GM23338 (cell line): ENCODE measurements around the gene B4GALT6. TPM values are rescaled to one million over a fixed set of nuclear protein-coding genes. Genes with fewer than 3 reads are reported as not detected.

ENCODE experiments used
- ATAC-seq: fragments of 200-7000 bp; cut with Tn5 transposase; 3 replicates; pipeline ENCODE4 v1.9.1; 2020
- DNase-seq: peaks from one replicate; pipeline ENCODE4 v3.0.0-alpha.2; 2015; ENCODE audit warnings: low spot score
- H2AFZ ChIP-seq: fragments of 200-600 bp; sonication (generic); 2 replicates; pipeline ENCODE4 v1.8.0; 2016; ENCODE audit warnings: antibody characterized with exemption, mild to moderate bottlenecking, moderate library complexity
- H3F3A ChIP-seq: fragments of 200-600 bp; sonication (generic); replicated peaks from 2 replicates; pipeline ENCODE4 v1.8.0; 2017; ENCODE audit warnings: antibody characterized with exemption, mixed run types, low read depth
- H3K27ac ChIP-seq: fragments of 200-600 bp; sonication (generic); 2 replicates; pipeline ENCODE4 v1.6.1; 2016; ENCODE audit warnings: low read depth
- H3K27me3 ChIP-seq: fragments of 200-600 bp; sonication (generic); 2 replicates; pipeline ENCODE4 v1.8.0; 2016; ENCODE audit warnings: mild to moderate bottlenecking, mixed run types, moderate library complexity; ENCODE audit not compliant: insufficient read depth
- H3K36me3 ChIP-seq: fragments of 200-600 bp; sonication (generic); 2 replicates; pipeline ENCODE4 v1.8.0; 2016; ENCODE audit warnings: mild to moderate bottlenecking; ENCODE audit not compliant: insufficient read depth
- H3K4me1 ChIP-seq: fragments of 200-600 bp; sonication (generic); 2 replicates; pipeline ENCODE4 v1.8.0; 2016; ENCODE audit warnings: mild to moderate bottlenecking, moderate library complexity; ENCODE audit not compliant: insufficient read depth
- H3K4me2 ChIP-seq: fragments of 200-600 bp; sonication (generic); 2 replicates; pipeline ENCODE4 v1.7.1; 2017; ENCODE audit warnings: mixed run types
- H3K4me3 ChIP-seq: fragments of 200-600 bp; sonication (generic); 2 replicates; pipeline ENCODE4 v1.6.1; 2016; ENCODE audit warnings: mixed run types
- H3K79me2 ChIP-seq: fragments of 200-600 bp; sonication (generic); replicated peaks from 2 replicates; pipeline ENCODE4 v1.8.0; 2017; ENCODE audit warnings: mild to moderate bottlenecking; ENCODE audit not compliant: insufficient read depth
- H3K9me2 ChIP-seq: fragments of 200-600 bp; sonication (generic); 2 replicates; pipeline ENCODE4 v1.8.0; 2017; ENCODE audit not compliant: insufficient read depth
- H4K20me1 ChIP-seq: fragments of 200-600 bp; sonication (generic); replicated peaks from 2 replicates; pipeline ENCODE4 v1.8.0; 2017; ENCODE audit warnings: mild to moderate bottlenecking; ENCODE audit not compliant: insufficient read depth
- H3K27ac Mint-ChIP-seq: 2 replicates; pipeline ENCODE4 v1.8.0; 2020; ENCODE audit warnings: inconsistent platforms, mild to moderate bottlenecking, moderate library complexity, mixed read lengths
- H3K27me3 Mint-ChIP-seq: 3 replicates; pipeline ENCODE4 v1.8.0; 2022; ENCODE audit warnings: low read depth, mild to moderate bottlenecking, moderate library complexity, mixed read lengths, inconsistent platforms; ENCODE audit not compliant: insufficient read depth, poor library complexity
- H3K36me3 Mint-ChIP-seq: 3 replicates; pipeline ENCODE4 v1.8.0; 2021; ENCODE audit warnings: low read depth, mild to moderate bottlenecking, inconsistent platforms, moderate library complexity, mixed read lengths
- H3K4me1 Mint-ChIP-seq: 3 replicates; pipeline ENCODE4 v1.8.0; 2020; ENCODE audit warnings: mild to moderate bottlenecking, inconsistent platforms, mixed read lengths
- H3K4me3 Mint-ChIP-seq: 3 replicates; pipeline ENCODE4 v1.8.0; 2021; ENCODE audit warnings: moderate library complexity, mild to moderate bottlenecking, inconsistent platforms, mixed read lengths
- H3K9me3 Mint-ChIP-seq: 3 replicates; pipeline ENCODE4 v1.8.0; 2020; ENCODE audit warnings: moderate library complexity, mild to moderate bottlenecking, inconsistent platforms, mixed read lengths
- polyA plus RNA-seq: library from polyadenylated mRNA; unstranded; fragments of >200 nt; fragmentation: Nextera tagmentation; extraction: Ambion mirVana; gene quantifications from 2 replicates; pipeline ENCODE4 v1.2.1, GENCODE V29; 2016
- total RNA-seq: library from RNA; depleted of rRNA; stranded (reverse); fragments of >200 nt; shearing (Covaris generic); gene quantifications from 2 replicates; pipeline ENCODE4 v1.2.3, GENCODE V29; 2014
- TF ChIP-seq, protein P1 (sequence below): fragments of 250-450 bp; sonication (Bioruptor Pico); IDR thresholded peaks from 2 replicates; pipeline ENCODE4 v1.5.0; 2020; ENCODE audit warnings: mild to moderate bottlenecking, moderate library complexity
- TF ChIP-seq, protein P2 (sequence below), 2 experiments: fragments of 200-600 bp in 1 of 2; sonication (generic) in 1 of 2; conservative IDR thresholded peaks; 2 replicates each; pipeline versions ENCODE4 v1.5.1 to v1.6.1; 2016 to 2017; ENCODE audit warnings: antibody characterized with exemption in 2 of 2, low read depth in 2 of 2, mild to moderate bottlenecking in 2 of 2, moderate library complexity in 1 of 2

The B4GALT6 gene
- total and polyA plus RNA-seq, 2 experiments from 2014 or later, result 14.8 to 33.8 TPM

DNA sequence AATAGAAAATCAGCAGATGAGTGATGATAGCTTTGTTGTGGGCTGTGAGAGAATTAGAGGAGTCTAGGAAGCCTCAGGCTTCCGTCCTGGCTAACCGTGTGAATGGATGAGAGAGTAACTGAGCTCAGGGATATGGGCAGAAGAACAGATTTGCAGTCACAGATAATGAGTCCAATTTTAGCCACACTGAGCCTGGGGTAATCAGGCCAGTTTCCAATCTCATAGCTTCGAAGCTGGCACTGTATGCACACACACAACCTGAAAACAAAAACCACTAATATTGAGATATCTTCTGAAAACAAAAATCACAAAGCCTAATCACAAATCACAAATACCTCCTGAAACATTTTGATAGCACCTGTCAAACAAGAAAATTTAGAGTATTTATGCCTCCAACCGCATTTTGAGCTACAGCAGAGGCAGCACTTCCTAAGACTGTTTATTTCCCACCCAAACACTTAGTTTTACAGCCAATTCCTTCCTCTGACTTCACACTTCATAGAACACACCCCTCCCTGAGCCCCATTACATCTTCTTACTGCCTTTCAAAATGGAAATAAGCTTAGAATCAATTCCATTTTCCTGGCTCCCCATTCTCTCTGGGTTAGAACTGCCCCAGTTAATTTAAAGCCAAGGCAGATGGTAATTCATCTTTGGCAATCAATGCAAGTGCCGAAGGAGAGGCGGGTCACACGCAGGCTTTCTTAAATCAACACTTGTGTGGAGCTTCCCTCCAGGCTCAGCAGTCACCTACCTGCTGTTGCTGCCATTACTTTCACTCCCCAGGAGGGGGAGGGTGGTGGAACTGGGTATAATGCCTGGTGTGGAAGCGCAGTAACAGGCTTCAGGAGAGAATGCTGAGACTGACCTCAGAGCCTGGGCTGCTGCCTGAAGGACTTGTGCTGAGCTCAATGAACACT lies 73.8 kb downstream of the B4GALT6 start:
- no peak overlapping the region for H3K27ac ChIP-seq
- no peak overlapping the region; the same call in 1 of the 2 replicates for H3K27ac Mint-ChIP-seq
- H3K4me3 ChIP-seq, result no peak overlapping the region
- no peaks in the 10 kb centered on the region for H3K79me2 ChIP-seq
- ATAC-seq, result peak; percentile 99
- no peaks in the 10 kb centered on the region for H3K9me3 Mint-ChIP-seq
- H3K36me3 Mint-ChIP-seq, result no peaks in the 10 kb centered on the region
- no peak overlapping the region for H3K4me3 Mint-ChIP-seq
- H3K9me2 ChIP-seq, result no peaks in the 10 kb centered on the region
- H3K36me3 ChIP-seq, result no peaks in the 10 kb centered on the region
- TF ChIP-seq, protein P1, sequence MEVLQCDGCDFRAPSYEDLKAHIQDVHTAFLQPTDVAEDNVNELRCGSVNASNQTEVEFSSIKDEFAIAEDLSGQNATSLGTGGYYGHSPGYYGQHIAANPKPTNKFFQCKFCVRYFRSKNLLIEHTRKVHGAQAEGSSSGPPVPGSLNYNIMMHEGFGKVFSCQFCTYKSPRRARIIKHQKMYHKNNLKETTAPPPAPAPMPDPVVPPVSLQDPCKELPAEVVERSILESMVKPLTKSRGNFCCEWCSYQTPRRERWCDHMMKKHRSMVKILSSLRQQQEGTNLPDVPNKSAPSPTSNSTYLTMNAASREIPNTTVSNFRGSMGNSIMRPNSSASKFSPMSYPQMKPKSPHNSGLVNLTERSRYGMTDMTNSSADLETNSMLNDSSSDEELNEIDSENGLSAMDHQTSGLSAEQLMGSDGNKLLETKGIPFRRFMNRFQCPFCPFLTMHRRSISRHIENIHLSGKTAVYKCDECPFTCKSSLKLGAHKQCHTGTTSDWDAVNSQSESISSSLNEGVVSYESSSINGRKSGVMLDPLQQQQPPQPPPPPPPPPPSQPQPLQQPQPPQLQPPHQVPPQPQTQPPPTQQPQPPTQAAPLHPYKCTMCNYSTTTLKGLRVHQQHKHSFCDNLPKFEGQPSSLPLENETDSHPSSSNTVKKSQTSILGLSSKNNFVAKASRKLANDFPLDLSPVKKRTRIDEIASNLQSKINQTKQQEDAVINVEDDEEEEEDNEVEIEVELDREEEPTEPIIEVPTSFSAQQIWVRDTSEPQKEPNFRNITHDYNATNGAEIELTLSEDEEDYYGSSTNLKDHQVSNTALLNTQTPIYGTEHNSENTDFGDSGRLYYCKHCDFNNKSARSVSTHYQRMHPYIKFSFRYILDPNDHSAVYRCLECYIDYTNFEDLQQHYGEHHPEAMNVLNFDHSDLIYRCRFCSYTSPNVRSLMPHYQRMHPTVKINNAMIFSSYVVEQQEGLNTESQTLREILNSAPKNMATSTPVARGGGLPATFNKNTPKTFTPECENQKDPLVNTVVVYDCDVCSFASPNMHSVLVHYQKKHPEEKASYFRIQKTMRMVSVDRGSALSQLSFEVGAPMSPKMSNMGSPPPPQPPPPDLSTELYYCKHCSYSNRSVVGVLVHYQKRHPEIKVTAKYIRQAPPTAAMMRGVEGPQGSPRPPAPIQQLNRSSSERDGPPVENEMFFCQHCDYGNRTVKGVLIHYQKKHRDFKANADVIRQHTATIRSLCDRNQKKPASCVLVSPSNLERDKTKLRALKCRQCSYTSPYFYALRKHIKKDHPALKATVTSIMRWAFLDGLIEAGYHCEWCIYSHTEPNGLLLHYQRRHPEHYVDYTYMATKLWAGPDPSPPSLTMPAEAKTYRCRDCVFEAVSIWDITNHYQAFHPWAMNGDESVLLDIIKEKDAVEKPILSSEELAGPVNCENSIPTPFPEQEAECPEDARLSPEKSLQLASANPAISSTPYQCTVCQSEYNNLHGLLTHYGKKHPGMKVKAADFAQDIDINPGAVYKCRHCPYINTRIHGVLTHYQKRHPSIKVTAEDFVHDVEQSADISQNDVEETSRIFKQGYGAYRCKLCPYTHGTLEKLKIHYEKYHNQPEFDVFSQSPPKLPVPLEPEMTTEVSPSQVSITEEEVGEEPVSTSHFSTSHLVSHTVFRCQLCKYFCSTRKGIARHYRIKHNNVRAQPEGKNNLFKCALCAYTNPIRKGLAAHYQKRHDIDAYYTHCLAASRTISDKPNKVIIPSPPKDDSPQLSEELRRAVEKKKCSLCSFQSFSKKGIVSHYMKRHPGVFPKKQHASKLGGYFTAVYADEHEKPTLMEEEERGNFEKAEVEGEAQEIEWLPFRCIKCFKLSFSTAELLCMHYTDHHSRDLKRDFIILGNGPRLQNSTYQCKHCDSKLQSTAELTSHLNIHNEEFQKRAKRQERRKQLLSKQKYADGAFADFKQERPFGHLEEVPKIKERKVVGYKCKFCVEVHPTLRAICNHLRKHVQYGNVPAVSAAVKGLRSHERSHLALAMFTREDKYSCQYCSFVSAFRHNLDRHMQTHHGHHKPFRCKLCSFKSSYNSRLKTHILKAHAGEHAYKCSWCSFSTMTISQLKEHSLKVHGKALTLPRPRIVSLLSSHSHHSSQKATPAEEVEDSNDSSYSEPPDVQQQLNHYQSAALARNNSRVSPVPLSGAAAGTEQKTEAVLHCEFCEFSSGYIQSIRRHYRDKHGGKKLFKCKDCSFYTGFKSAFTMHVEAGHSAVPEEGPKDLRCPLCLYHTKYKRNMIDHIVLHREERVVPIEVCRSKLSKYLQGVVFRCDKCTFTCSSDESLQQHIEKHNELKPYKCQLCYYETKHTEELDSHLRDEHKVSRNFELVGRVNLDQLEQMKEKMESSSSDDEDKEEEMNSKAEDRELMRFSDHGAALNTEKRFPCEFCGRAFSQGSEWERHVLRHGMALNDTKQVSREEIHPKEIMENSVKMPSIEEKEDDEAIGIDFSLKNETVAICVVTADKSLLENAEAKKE (CRISPR knock-in tag), result no peak; the same call in 1 of the 2 replicates
- TF ChIP-seq, protein P2, sequence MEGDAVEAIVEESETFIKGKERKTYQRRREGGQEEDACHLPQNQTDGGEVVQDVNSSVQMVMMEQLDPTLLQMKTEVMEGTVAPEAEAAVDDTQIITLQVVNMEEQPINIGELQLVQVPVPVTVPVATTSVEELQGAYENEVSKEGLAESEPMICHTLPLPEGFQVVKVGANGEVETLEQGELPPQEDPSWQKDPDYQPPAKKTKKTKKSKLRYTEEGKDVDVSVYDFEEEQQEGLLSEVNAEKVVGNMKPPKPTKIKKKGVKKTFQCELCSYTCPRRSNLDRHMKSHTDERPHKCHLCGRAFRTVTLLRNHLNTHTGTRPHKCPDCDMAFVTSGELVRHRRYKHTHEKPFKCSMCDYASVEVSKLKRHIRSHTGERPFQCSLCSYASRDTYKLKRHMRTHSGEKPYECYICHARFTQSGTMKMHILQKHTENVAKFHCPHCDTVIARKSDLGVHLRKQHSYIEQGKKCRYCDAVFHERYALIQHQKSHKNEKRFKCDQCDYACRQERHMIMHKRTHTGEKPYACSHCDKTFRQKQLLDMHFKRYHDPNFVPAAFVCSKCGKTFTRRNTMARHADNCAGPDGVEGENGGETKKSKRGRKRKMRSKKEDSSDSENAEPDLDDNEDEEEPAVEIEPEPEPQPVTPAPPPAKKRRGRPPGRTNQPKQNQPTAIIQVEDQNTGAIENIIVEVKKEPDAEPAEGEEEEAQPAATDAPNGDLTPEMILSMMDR (conservative IDR thresholded peaks at IDR 0.05; ENCODE audit: low read depth in 2 of 2), result peak; percentile 44 to 54
- peaks cover 24% of the 10 kb centered on the region; the same call in 2 of the 3 replicates for H3K4me1 Mint-ChIP-seq
- H3K27me3 ChIP-seq, result no peaks in the 10 kb centered on the region
- no peaks in the 10 kb centered on the region for H4K20me1 ChIP-seq
- peaks cover 6% of the 10 kb centered on the region; the same call in 1 of the 2 replicates for H3K4me1 ChIP-seq
- peak; percentile 87 for DNase-seq
- H2AFZ ChIP-seq, result peak overlapping the region; percentile 0; the same call in 1 of the 2 replicates
- H3K27me3 Mint-ChIP-seq, result no peaks in the 10 kb centered on the region
- H3F3A ChIP-seq, result no peaks in the 10 kb centered on the region
- no peak overlapping the region for H3K4me2 ChIP-seq
